ENCODE data around the gene FRMPD4. TPM values are rescaled to one million over a fixed set of nuclear protein-coding genes. Genes with fewer than 3 reads are reported as not detected.
"Not testable (repeated sequence)": the region's sequence is repeated elsewhere in the genome, so short reads cannot be mapped to it uniquely, and the experiment has no call there.

FRMPD4 gene
- total and polyA plus RNA-seq, 4 donors: 0.18 TPM; not detected in 3

GRCh38 chrX:12141511-12141910 lies 3.2 kb downstream of the FRMPD4 start:
- Histone ChIP-seq H3K36me3 (ENCODE audit: control insufficient read depth in 1 of 2, insufficient read depth in 2 of 2, low read length in 1 of 2) (no peaks in the 10 kb centered on the region), H3K4me1 (ENCODE audit: control insufficient read depth in 1 of 2, insufficient read depth in 2 of 2, low read length in 2 of 2) (no peaks in the 10 kb centered on the region), H3K27me3 (ENCODE audit: control insufficient read depth in 1 of 2, insufficient read depth in 2 of 2, low read length in 1 of 2) (peaks cover 0 to 3% of the 10 kb centered on the region in 2 donors), H3K9me3 (ENCODE audit: control insufficient read depth, low read length) (no peaks in the 10 kb centered on the region), H3K4me3 (ENCODE audit: low read length in 2 of 2) (no peak overlapping the region), H3K27ac (ENCODE audit: low read depth in 1 of 2, low read length in 2 of 2) (no peak overlapping the region)
- ATAC-seq (ENCODE audit: low FRiP score) (no peak), DNase-seq (no peak)
- intact Hi-C loops (cut with DNase I): no loop called here
- 68 to 87% methylated on average over 3 of the region's 3 CpGs for whole genome bisulfite sequencing, 2 donors

GRCh38 chrX:12142661-12143060 lies 4.4 kb downstream of the FRMPD4 start:
- 69 to 82% methylated on average over 4 of the region's 4 CpGs for WGBS, 2 donors
- Histone ChIP-seq H3K4me3 (ENCODE audit: low read length in 2 of 2) (no peak overlapping the region), H3K4me1 (ENCODE audit: control insufficient read depth in 1 of 2, insufficient read depth in 2 of 2, low read length in 2 of 2) (no peaks in the 10 kb centered on the region), H3K27ac (ENCODE audit: low read depth in 1 of 2, low read length in 2 of 2) (no peak overlapping the region), H3K9me3 (ENCODE audit: control insufficient read depth, low read length) (no peaks in the 10 kb centered on the region), H3K27me3 (ENCODE audit: control insufficient read depth in 1 of 2, insufficient read depth in 2 of 2, low read length in 1 of 2) (peaks cover 0 to 3% of the 10 kb centered on the region in 2 donors), H3K36me3 (ENCODE audit: control insufficient read depth in 1 of 2, insufficient read depth in 2 of 2, low read length in 1 of 2) (no peaks in the 10 kb centered on the region)
- DNase-seq (no peak), ATAC-seq (ENCODE audit: low FRiP score) (no peak)
- intact Hi-C loops (cut with DNase I): no loop called here

- WGBS, 2 donors: 72 to 95% methylated on average over 2 of the region's 2 CpGs
- intact Hi-C loops (cut with DNase I): no loop called here
- H3K27ac ChIP-seq (ENCODE audit: low read depth in 1 of 2, low read length in 2 of 2): no peak overlapping the region
- no peaks in the 10 kb centered on the region for H3K9me3 ChIP-seq (ENCODE audit: control insufficient read depth, low read length)
- ATAC-seq (ENCODE audit: low FRiP score): no peak
- H3K4me3 ChIP-seq (ENCODE audit: low read length in 2 of 2): no peak overlapping the region
- DNase-seq: no peak
- no peaks in the 10 kb centered on the region for H3K36me3 ChIP-seq (ENCODE audit: control insufficient read depth in 1 of 2, insufficient read depth in 2 of 2, low read length in 1 of 2)
- no peaks in the 10 kb centered on the region for H3K4me1 ChIP-seq (ENCODE audit: control insufficient read depth in 1 of 2, insufficient read depth in 2 of 2, low read length in 2 of 2)
- H3K27me3 ChIP-seq (ENCODE audit: control insufficient read depth in 1 of 2, insufficient read depth in 2 of 2, low read length in 1 of 2): peaks cover 0 to 3% of the 10 kb centered on the region in 2 donors
Measured at GRCh38 chrX:12145402-12145801, 7.1 kb downstream of the FRMPD4 start.

GRCh38 chrX:12149670-12150407 lies 11.6 kb downstream of the FRMPD4 start:
- Histone ChIP-seq H3K4me3 (ENCODE audit: low read length in 2 of 2) (no peak overlapping the region), H3K4me1 (ENCODE audit: control insufficient read depth in 1 of 2, insufficient read depth in 2 of 2, low read length in 2 of 2) (no peaks in the 10 kb centered on the region), H3K27me3 (ENCODE audit: control insufficient read depth in 1 of 2, insufficient read depth in 2 of 2, low read length in 1 of 2) (no peaks in the 10 kb centered on the region), H3K9me3 (ENCODE audit: control insufficient read depth, low read length) (no peaks in the 10 kb centered on the region), H3K27ac (ENCODE audit: low read depth in 1 of 2, low read length in 2 of 2) (no peak overlapping the region), H3K36me3 (ENCODE audit: control insufficient read depth in 1 of 2, insufficient read depth in 2 of 2, low read length in 1 of 2) (no peaks in the 10 kb centered on the region)
- DNase-seq (no peak), ATAC-seq (ENCODE audit: low FRiP score) (no peak)
- intact Hi-C loops (cut with DNase I): no loop called here
- WGBS, 2 donors: 70 to 82% methylated on average over 4 of the region's 4 CpGs

GRCh38 chrX:12153317-12153716 lies 15.0 kb downstream of the FRMPD4 start:
- no peak for ATAC-seq (ENCODE audit: low FRiP score)
- intact Hi-C loops (cut with DNase I): no loop called here
- DNase-seq: no peak
- Histone ChIP-seq H3K4me3 (ENCODE audit: low read length in 2 of 2) (no peak overlapping the region), H3K4me1 (ENCODE audit: control insufficient read depth in 1 of 2, insufficient read depth in 2 of 2, low read length in 2 of 2) (no peaks in the 10 kb centered on the region), H3K27me3 (ENCODE audit: control insufficient read depth in 1 of 2, insufficient read depth in 2 of 2, low read length in 1 of 2) (no peaks in the 10 kb centered on the region), H3K27ac (ENCODE audit: low read depth in 1 of 2, low read length in 2 of 2) (no peak overlapping the region), H3K36me3 (ENCODE audit: control insufficient read depth in 1 of 2, insufficient read depth in 2 of 2, low read length in 1 of 2) (no peaks in the 10 kb centered on the region), H3K9me3 (ENCODE audit: control insufficient read depth, low read length) (no peaks in the 10 kb centered on the region)
- 55 to 70% methylated on average over 4 of the region's 4 CpGs for WGBS, 2 donors

- Histone ChIP-seq H3K27me3 (ENCODE audit: control insufficient read depth in 1 of 2, insufficient read depth in 2 of 2, low read length in 1 of 2) (no peaks in the 10 kb centered on the region), H3K4me1 (ENCODE audit: control insufficient read depth in 1 of 2, insufficient read depth in 2 of 2, low read length in 2 of 2) (no peaks in the 10 kb centered on the region), H3K9me3 (ENCODE audit: control insufficient read depth, low read length) (no peaks in the 10 kb centered on the region), H3K27ac (ENCODE audit: low read depth in 1 of 2, low read length in 2 of 2) (no peak overlapping the region), H3K36me3 (ENCODE audit: control insufficient read depth in 1 of 2, insufficient read depth in 2 of 2, low read length in 1 of 2) (no peaks in the 10 kb centered on the region), H3K4me3 (ENCODE audit: low read length in 2 of 2) (no peak overlapping the region)
- intact Hi-C loops (cut with DNase I): no loop called here
- no peak for DNase-seq
- WGBS, 2 donors: 3 to 5% methylated on average over 1 of the region's 1 CpG
- ATAC-seq (ENCODE audit: low FRiP score): no peak
Measured at GRCh38 chrX:12153741-12154140, 15.5 kb downstream of the FRMPD4 start.

GRCh38 chrX:12159799-12160198 lies 21.5 kb downstream of the FRMPD4 start:
- Histone ChIP-seq H3K27me3 (ENCODE audit: control insufficient read depth in 1 of 2, insufficient read depth in 2 of 2, low read length in 1 of 2) (no peaks in the 10 kb centered on the region), H3K4me3 (ENCODE audit: low read length in 2 of 2) (no peak overlapping the region), H3K36me3 (ENCODE audit: control insufficient read depth in 1 of 2, insufficient read depth in 2 of 2, low read length in 1 of 2) (no peaks in the 10 kb centered on the region), H3K4me1 (ENCODE audit: control insufficient read depth in 1 of 2, insufficient read depth in 2 of 2, low read length in 2 of 2) (no peaks in the 10 kb centered on the region), H3K27ac (ENCODE audit: low read depth in 1 of 2, low read length in 2 of 2) (no peak overlapping the region), H3K9me3 (ENCODE audit: control insufficient read depth, low read length) (no peaks in the 10 kb centered on the region)
- intact Hi-C loops (cut with DNase I): no loop called here
- WGBS, 2 donors: 62 to 68% methylated on average over 4 of the region's 4 CpGs
- no peak for DNase-seq
- ATAC-seq (ENCODE audit: low FRiP score): no peak

- Histone ChIP-seq H3K4me3 (ENCODE audit: low read length in 2 of 2) (no peak overlapping the region), H3K9me3 (ENCODE audit: control insufficient read depth, low read length) (no peaks in the 10 kb centered on the region), H3K27me3 (ENCODE audit: control insufficient read depth in 1 of 2, insufficient read depth in 2 of 2, low read length in 1 of 2) (no peaks in the 10 kb centered on the region), H3K4me1 (ENCODE audit: control insufficient read depth in 1 of 2, insufficient read depth in 2 of 2, low read length in 2 of 2) (no peaks in the 10 kb centered on the region), H3K36me3 (ENCODE audit: control insufficient read depth in 1 of 2, insufficient read depth in 2 of 2, low read length in 1 of 2) (no peaks in the 10 kb centered on the region), H3K27ac (ENCODE audit: low read depth in 1 of 2, low read length in 2 of 2) (no peak overlapping the region)
- DNase-seq (no peak), ATAC-seq (ENCODE audit: low FRiP score) (no peak)
- WGBS, 2 donors: 82 to 86% methylated on average over 2 of the region's 2 CpGs
- intact Hi-C loops (cut with DNase I): no loop called here
Measured at GRCh38 chrX:12162420-12162819, 24.1 kb downstream of the FRMPD4 start.

GRCh38 chrX:12164180-12164579 lies 25.9 kb downstream of the FRMPD4 start:
- H3K9me3 ChIP-seq (ENCODE audit: control insufficient read depth, low read length); H3K36me3 ChIP-seq (ENCODE audit: control insufficient read depth in 1 of 2, insufficient read depth in 2 of 2, low read length in 1 of 2); H3K27ac ChIP-seq (ENCODE audit: low read depth in 1 of 2, low read length in 2 of 2); DNase-seq; intact Hi-C loops (cut with DNase I); H3K27me3 ChIP-seq (ENCODE audit: control insufficient read depth in 1 of 2, insufficient read depth in 2 of 2, low read length in 1 of 2); H3K4me3 ChIP-seq (ENCODE audit: low read length in 2 of 2); H3K4me1 ChIP-seq (ENCODE audit: control insufficient read depth in 1 of 2, insufficient read depth in 2 of 2, low read length in 2 of 2); ATAC-seq (ENCODE audit: low FRiP score): not testable (repeated sequence)
- 89 to 91% methylated on average over 2 to 3 of the region's 3 CpGs for WGBS, 2 donors
